Measurements from ENCODE around the gene PHLPP2. TPM values are rescaled to one million over a fixed set of nuclear protein-coding genes. Genes with fewer than 3 reads are reported as not detected.

The PHLPP2 gene
- total RNA-seq = 6.6 and 7.2 TPM in 2 replicates

DNA sequence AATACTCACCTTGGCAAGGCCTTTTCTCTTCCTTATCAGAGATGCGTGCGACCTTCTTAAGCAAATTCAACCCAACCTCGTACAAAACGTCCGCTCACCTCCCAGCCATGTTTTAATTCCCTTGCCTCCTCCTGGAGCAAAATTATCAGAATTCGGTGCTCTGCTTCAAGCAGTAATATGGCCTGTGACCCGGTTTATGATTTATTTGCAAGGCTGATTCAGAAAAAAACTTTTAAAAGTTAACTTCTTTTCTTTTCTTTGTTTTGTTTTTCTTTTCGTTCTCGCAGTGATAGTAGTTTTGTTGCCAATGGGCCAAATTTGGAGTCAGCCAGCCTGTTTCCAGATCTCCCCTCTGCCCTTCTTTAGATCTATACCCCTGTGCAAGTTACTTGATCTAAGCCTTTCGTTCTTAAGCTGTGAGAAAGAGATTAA lies at the start of gene PHLPP2:
PHLPP2 (minus strand) TSS at position 382 of the 432 bp plus-strand sequence. CDS start 9,906 bp downstream, outside the sequence.
- intact Hi-C loops (cut with micrococcal nuclease) = loop anchor here (1.0 to 5.0 kb wide), 3 partner anchors 158 to 369 kb away; partner anchors contain the start of genes DHODH, DHX38, TXNL4B and ZNF821

GRCh38 chr16:71771571-71771970 lies 47.1 kb upstream of the PHLPP2 start:
- intact Hi-C loops (cut with micrococcal nuclease) = no loop called here

GRCh38 chr16:71769222-71769621 lies 44.7 kb upstream of the PHLPP2 start:
- intact Hi-C loops (cut with micrococcal nuclease) = no loop called here

GRCh38 chr16:71767060-71767900 lies 42.8 kb upstream of the PHLPP2 start:
- intact Hi-C loops (cut with micrococcal nuclease) = no loop called here

DNA sequence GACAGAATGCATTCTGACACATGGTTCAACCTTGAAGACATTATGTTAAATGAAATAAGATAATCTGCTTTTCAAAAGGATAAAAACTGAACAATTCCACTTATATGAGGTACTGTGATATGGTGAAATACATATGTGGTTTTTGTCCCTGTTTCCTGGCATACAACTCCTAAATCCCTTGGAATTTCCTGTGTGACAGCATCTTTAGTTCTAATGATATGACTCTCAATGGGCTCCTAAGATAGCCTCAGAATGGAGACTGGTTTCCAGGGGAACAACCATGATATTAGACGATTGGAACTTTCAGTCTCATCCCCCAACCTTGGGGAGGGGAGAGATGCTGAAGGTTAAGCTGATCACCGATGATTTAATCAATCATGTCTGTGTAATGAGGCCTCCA lies 37.7 kb upstream of the PHLPP2 start:
- intact Hi-C loops (cut with micrococcal nuclease) = no loop called here

GRCh38 chr16:71761097-71761496 lies 36.6 kb upstream of the PHLPP2 start:
- intact Hi-C loops (cut with micrococcal nuclease) = no loop called here

- intact Hi-C loops (cut with micrococcal nuclease) = no loop called here
Measured at GRCh38 chr16:71758293-71758760, 33.8 kb upstream of the PHLPP2 start.

DNA sequence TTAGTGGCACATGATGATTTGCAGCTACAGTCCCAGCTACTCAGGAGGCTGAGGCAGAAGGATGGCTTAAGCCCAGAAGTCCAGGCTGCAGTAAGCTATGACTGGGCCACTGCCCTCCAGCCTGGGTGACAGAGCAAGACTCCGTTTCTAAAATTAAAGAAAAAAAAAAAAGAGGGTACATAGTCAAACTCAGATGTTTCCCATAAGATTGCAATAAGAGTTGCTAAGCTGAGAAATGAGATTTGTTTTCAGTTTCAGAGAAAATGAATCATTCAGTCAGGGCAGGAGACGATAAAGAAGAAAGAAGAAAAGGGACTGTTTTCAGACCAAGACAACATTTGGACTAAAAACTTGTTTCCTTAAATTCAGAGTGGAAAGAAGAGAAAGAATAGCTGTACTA lies 30.2 kb upstream of the PHLPP2 start:
- intact Hi-C loops (cut with micrococcal nuclease) = no loop called here

DNA sequence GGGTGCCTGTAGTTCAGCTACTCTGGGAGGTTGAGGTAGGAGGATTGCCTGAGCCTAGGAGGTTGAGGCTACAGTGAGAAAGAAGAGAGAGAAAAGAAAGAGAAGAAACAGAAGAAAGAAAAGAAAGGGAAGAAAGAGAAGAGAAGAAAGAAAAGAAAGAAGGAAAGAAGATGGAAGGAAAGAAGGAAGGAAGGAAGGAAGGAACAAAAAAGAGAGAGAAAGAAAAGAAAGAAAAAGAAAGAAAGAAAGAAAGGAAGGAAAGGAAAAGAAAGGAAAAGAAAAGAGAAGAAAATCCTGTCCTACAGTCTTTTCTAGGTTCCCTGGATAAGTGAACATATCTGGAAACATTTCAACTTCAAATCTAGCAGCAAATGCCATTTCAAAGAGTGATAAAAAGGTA lies 29.6 kb upstream of the PHLPP2 start:
- intact Hi-C loops (cut with micrococcal nuclease) = no loop called here

- intact Hi-C loops (cut with micrococcal nuclease) = loop anchor here (5.0 kb wide), 1 partner anchor 59 kb away; the partner anchor contains the start of gene AP1G1
Measured at GRCh38 chr16:71748226-71748625, 23.7 kb upstream of the PHLPP2 start.

DNA sequence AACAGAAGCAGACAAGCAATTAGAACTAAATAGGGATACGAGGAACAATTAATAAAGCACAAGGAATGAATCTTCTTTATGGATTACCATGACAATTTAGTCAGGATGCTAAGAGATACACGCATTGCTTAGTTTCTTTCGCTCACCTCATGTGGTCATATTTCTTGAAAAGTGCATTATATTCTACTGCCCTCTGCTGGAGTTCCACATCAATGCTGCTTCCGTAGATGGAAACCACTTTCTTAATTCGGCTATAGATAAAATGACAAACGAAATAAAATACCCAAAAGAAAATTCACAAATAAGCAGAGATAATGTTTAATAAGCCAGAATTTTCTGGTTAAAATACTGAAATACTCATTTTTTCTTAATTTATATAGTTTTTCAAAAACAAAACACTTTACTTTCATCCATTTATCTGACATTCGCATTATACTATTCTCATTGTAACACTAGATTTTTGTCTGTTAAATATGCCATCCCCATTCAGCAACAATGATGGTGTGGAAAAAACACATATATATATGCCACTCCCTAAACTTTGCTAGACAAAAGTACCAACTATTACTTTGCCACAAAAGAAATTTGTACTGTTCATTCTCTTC lies 22.0 kb upstream of the PHLPP2 start:
- intact Hi-C loops (cut with micrococcal nuclease) = loop anchor here (2.0 to 5.0 kb wide), 2 partner anchors 61 to 214 kb away; partner anchors contain the start of gene AP1G1

DNA sequence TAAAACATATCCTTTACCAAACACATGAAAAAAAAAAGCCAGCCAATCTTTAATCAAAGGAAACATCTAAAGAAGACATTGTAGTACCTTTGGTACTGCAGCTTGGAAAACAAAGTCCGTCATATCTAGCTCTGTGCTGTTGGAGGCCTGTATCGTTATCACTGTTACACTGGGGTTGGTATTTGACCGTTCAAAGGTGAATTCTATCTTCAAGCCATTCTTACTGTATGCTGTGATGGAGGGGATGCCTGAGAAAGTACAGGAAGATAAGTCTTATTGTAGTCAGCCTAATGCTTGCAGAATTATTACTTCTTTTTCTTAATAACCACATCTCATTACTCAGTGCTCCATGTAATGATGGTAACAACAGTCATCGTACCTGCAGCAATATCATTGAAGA lies 14.4 kb upstream of the PHLPP2 start:
- intact Hi-C loops (cut with micrococcal nuclease) = no loop called here

GRCh38 chr16:71737501-71737900 lies 13.0 kb upstream of the PHLPP2 start:
- intact Hi-C loops (cut with micrococcal nuclease) = no loop called here

GRCh38 chr16:71734511-71734910 lies 10.0 kb upstream of the PHLPP2 start:
- intact Hi-C loops (cut with micrococcal nuclease) = no loop called here

DNA sequence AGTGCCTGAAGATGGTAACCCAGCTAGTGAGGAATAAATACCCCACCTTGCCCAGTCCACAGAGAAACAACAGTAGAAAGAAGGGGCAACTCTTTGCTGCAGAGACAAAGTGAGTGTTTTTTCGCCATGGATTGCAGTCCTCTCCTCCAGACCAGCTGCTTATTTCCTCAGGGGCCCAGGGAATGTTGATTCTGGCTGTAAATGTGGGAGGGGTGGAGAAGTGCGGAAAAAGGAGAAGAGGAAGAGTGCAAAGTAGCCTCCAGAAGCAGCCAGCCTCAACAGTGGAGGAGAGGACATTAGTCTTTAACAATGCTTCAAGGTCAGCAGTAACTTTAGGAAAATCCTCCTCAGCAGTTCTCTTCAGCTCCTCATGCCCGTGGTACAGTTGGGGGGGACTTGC lies 8.1 kb upstream of the PHLPP2 start:
- intact Hi-C loops (cut with micrococcal nuclease) = no loop called here

- intact Hi-C loops (cut with micrococcal nuclease) = no loop called here
Measured at GRCh38 chr16:71727551-71728324, 3.2 kb upstream of the PHLPP2 start.

DNA sequence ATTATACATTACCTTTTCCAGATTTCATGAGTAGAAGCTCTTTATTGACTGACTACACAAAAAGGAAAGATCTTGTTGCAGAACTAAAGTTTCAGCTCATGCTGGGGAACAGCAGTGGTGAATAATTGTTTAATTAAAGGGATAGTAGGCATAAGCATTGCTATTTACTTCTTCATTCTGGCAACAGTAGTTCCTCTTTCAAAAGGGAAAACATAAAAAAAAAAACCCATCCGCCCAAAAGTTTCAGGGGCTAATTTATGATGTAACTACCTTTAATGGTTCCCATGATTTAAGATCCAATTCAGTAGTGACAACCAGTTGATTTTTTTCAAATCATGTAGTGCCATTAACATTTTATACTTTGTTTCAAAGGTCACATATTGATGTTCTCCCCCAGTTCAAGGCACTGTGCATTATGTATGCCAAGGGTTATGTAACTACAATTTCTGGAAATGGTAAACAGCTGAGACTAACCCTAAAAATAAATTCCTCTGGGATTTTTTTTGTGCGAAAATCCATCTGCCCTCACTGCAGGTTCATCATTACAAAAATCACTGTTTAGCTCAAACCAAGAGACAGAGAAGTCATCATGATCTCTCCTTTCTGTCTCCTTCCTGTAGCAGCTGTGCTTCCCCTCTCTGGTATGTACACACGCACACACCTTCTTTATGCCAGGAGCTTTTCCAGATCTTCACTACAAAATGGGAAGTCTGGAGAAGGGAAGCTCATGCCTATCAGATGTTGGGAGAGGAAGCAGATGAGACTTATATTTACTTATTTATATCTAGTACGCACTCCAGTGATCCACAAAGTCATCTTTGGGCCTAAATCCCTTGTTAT lies 2.2 kb upstream of the PHLPP2 start:
- intact Hi-C loops (cut with micrococcal nuclease) = no loop called here

GRCh38 chr16:71723537-71724319 lies 773 bp downstream of the PHLPP2 start:
- intact Hi-C loops (cut with micrococcal nuclease) = loop anchor here (1.0 to 5.0 kb wide), 6 partner anchors 86 to 370 kb away; partner anchors contain the start of genes DHODH, DHX38, IST1 and TXNL4B

DNA sequence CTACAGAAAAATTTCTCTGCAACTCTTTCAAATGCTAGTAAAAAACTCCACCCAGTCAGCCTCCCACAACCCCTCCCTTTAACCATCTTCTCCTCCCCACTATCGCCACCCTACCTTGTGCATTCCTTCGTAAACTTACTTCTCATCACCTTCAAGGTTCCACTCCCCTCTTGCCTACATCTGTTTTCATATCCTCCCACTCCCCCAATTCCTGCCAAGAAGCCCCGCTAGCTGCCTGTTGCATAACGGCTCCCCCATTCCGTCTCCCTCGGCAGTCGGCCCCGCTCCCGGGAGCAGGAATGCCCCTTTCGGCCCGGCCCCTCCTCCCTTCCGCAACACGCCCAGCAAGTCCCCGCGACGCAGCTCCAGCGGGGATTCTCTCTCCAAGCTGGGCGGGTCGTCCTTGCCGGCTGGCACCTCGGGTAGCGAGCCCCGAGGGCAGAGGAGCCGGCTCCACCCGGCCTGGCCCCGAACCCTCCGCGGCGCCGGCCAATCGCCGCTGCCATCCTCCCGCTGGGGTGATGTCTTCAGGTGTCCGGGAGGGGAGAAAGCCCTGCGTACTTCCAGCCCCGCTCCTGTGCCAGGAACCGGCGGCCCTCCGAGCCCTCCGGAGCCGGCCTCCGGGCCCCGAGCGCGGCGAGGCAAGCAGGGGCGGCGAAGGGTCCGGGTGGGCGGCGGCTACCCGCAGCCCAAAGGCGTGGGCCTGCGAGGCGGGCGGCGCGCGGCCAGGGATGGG lies 1.5 kb downstream of the PHLPP2 start:
- intact Hi-C loops (cut with micrococcal nuclease) = loop anchor here (1.0 to 5.0 kb wide), 5 partner anchors 86 to 284 kb away; partner anchors contain the start of genes DHODH, IST1 and ZNF821
